HEK293 (cell line): ENCODE measurements around the gene TUG1.

Source experiments
- CTCF ChIA-PET: fragments of 350-600 bp; formaldehyde crosslinking; extraction: SDS; loops from one replicate; lab custom pipeline; 2021; ENCODE audit warnings: antibody characterized with exemption; lab: Yijun Ruan, JAX
- POLR2A ChIA-PET: fragments of 300-600 bp; formaldehyde crosslinking; extraction: SDS; loops from one replicate; lab custom pipeline; 2020; ENCODE audit warnings: antibody characterized with exemption, inconsistent platforms; lab: Yijun Ruan, JAX
- H3K27ac ChIP-seq: fragments of 200-500 bp; sonication (Bioruptor generic); 2 replicates; pipeline ENCODE4 v1.5.1; 2014; ENCODE audit warnings: low read depth, low read length, control low read depth, inconsistent platforms; ENCODE audit errors: extremely low read depth
- H3K36me3 ChIP-seq, 2 experiments: fragments of 200-500 bp in 1 of 2; sonication (Bioruptor generic) in 1 of 2; 1 replicate in 1 of 2; 2 replicates in 1 of 2; pipeline ENCODE4 v1.5.1; 2014 to 2017; ENCODE audit warnings: inconsistent platforms in 2 of 2, low read length in 2 of 2; ENCODE audit not compliant: control insufficient read depth in 2 of 2, insufficient read depth in 1 of 2
- H3K4me1 ChIP-seq: fragments of 200-500 bp; sonication (Bioruptor generic); 2 replicates; pipeline ENCODE4 v1.5.1; 2014; ENCODE audit warnings: mild to moderate bottlenecking, low read length, inconsistent platforms; ENCODE audit not compliant: control insufficient read depth, insufficient read depth
- H3K4me3 ChIP-seq: 2 replicates; pipeline ENCODE4 v1.5.1; 2011; ENCODE audit warnings: low read depth, mild to moderate bottlenecking, control low read depth, low read length, moderate library complexity
- H3K9me3 ChIP-seq: fragments of 200-500 bp; sonication (Bioruptor generic); 2 replicates; pipeline ENCODE4 v1.5.1; 2014; ENCODE audit warnings: low read depth, low read length, inconsistent platforms; ENCODE audit not compliant: control insufficient read depth, insufficient read depth
- GFI1B ChIP-seq: fragments of 450-650 bp; formaldehyde crosslinking; IDR thresholded peaks from 2 replicates; pipeline ENCODE4 v1.5.1; 2016; ENCODE audit warnings: missing biosample characterization, missing genetic modification characterization
- KLF7 ChIP-seq: fragments of 450-650 bp; formaldehyde crosslinking; IDR thresholded peaks from 2 replicates; pipeline ENCODE4 v1.5.1; 2016; ENCODE audit warnings: missing biosample characterization, missing genetic modification characterization, borderline replicate concordance
- MYNN ChIP-seq: fragments of 450-650 bp; formaldehyde crosslinking; IDR thresholded peaks from 2 replicates; pipeline ENCODE4 v1.5.1; 2016; ENCODE audit warnings: missing biosample characterization, missing genetic modification characterization, borderline replicate concordance
- MZF1 ChIP-seq: fragments of 450-650 bp; formaldehyde crosslinking; IDR thresholded peaks from 2 replicates; pipeline ENCODE4 v1.5.1; 2017; ENCODE audit warnings: missing biosample characterization, missing genetic modification characterization, borderline replicate concordance
- SCRT2 ChIP-seq: fragments of 450-650 bp; formaldehyde crosslinking; IDR thresholded peaks from 2 replicates; pipeline ENCODE4 v1.5.1; 2016; ENCODE audit warnings: missing biosample characterization, missing genetic modification characterization
- SP3 ChIP-seq: fragments of 450-650 bp; formaldehyde crosslinking; IDR thresholded peaks from 2 replicates; pipeline ENCODE4 v1.5.1; 2016; ENCODE audit warnings: missing biosample characterization, missing genetic modification characterization
- TCF7L2 ChIP-seq: IDR thresholded peaks from 2 replicates; pipeline ENCODE4 v1.6.1; 2011; ENCODE audit warnings: low read depth, mild to moderate bottlenecking, inconsistent platforms, low read length, moderate library complexity, borderline replicate concordance
- TRIM28 ChIP-seq: IDR thresholded peaks from 2 replicates; pipeline ENCODE4 v1.6.1; 2011; ENCODE audit warnings: low read length, control low read depth, borderline replicate concordance
- ZFP37 ChIP-seq: fragments of 450-650 bp; formaldehyde crosslinking; IDR thresholded peaks from 2 replicates; pipeline ENCODE4 v1.5.1; 2016; ENCODE audit warnings: missing biosample characterization, missing genetic modification characterization
- ZNF114 ChIP-seq: fragments of 450-650 bp; formaldehyde crosslinking; IDR thresholded peaks from 2 replicates; pipeline ENCODE4 v1.5.0; 2017; ENCODE audit warnings: missing biosample characterization, missing genetic modification characterization
- ZNF121 ChIP-seq: fragments of 450-650 bp; formaldehyde crosslinking; IDR thresholded peaks from 2 replicates; pipeline ENCODE4 v1.5.1; 2016; ENCODE audit warnings: missing biosample characterization, missing genetic modification characterization
- ZNF133 ChIP-seq: fragments of 450-650 bp; formaldehyde crosslinking; IDR thresholded peaks from 2 replicates; pipeline ENCODE4 v1.5.1; 2016; ENCODE audit warnings: missing biosample characterization, missing genetic modification characterization
- ZNF146 ChIP-seq: fragments of 450-650 bp; formaldehyde crosslinking; IDR thresholded peaks from 2 replicates; pipeline ENCODE4 v1.5.1; 2016; ENCODE audit warnings: missing biosample characterization, missing genetic modification characterization
- ZNF155 ChIP-seq: fragments of 450-650 bp; formaldehyde crosslinking; IDR thresholded peaks from 2 replicates; pipeline ENCODE4 v1.5.1; 2016; ENCODE audit warnings: missing biosample characterization, missing genetic modification characterization
- ZNF157 ChIP-seq: fragments of 450-650 bp; formaldehyde crosslinking; IDR thresholded peaks from 2 replicates; pipeline ENCODE4 v1.5.1; 2016; ENCODE audit warnings: missing biosample characterization, missing genetic modification characterization
- ZNF174 ChIP-seq: fragments of 450-650 bp; formaldehyde crosslinking; IDR thresholded peaks from 2 replicates; pipeline ENCODE4 v1.5.0; 2017; ENCODE audit warnings: missing biosample characterization, mild to moderate bottlenecking, missing genetic modification characterization
- ZNF426 ChIP-seq: fragments of 450-650 bp; formaldehyde crosslinking; IDR thresholded peaks from 2 replicates; pipeline ENCODE4 v1.5.1; 2017; ENCODE audit warnings: missing biosample characterization, missing genetic modification characterization, mild to moderate bottlenecking, inconsistent platforms, moderate library complexity
- ZNF473 ChIP-seq: fragments of 450-650 bp; formaldehyde crosslinking; IDR thresholded peaks from 2 replicates; pipeline ENCODE4 v1.5.1; 2017; ENCODE audit warnings: missing biosample characterization, missing genetic modification characterization
- ZNF555 ChIP-seq: fragments of 450-650 bp; formaldehyde crosslinking; conservative IDR thresholded peaks from 2 replicates; pipeline ENCODE4 v1.5.1; 2017; ENCODE audit warnings: missing biosample characterization, mild to moderate bottlenecking, missing genetic modification characterization, inconsistent platforms
- ZNF571 ChIP-seq: fragments of 450-650 bp; formaldehyde crosslinking; IDR thresholded peaks from 2 replicates; pipeline ENCODE4 v1.5.0; 2017; ENCODE audit warnings: missing biosample characterization, missing genetic modification characterization
- ZNF660 ChIP-seq: fragments of 450-650 bp; IDR thresholded peaks from 2 replicates; pipeline ENCODE4 v1.5.1; 2018; ENCODE audit warnings: missing biosample characterization, mild to moderate bottlenecking, missing genetic modification characterization
- ZNF670 ChIP-seq: fragments of 450-650 bp; formaldehyde crosslinking; IDR thresholded peaks from 2 replicates; pipeline ENCODE4 v1.5.1; 2016; ENCODE audit warnings: missing biosample characterization, missing genetic modification characterization, low read depth
- ZNF677 ChIP-seq: fragments of 450-650 bp; IDR thresholded peaks from 2 replicates; pipeline ENCODE4 v1.5.0; 2018; ENCODE audit warnings: missing biosample characterization, mild to moderate bottlenecking, missing genetic modification characterization, moderate library complexity
- TF ChIP-seq, protein P1 (sequence below): fragments of 450-650 bp; formaldehyde crosslinking; IDR thresholded peaks from 2 replicates; pipeline ENCODE4 v1.5.1; 2016; ENCODE audit warnings: missing biosample characterization, missing genetic modification characterization

TUG1 gene

GRCh38 chr22:30985561-30986208, 16.6 kb downstream of the TUG1 start:
- no peak overlapping the region for H3K4me3 ChIP-seq
- H3K4me1 ChIP-seq, result no peaks in the 10 kb centered on the region
- H3K36me3 ChIP-seq, result no peaks in the 10 kb centered on the region
- ChIA-PET POLR2A (no interaction called here), CTCF (no interaction called here)
- no peak overlapping the region for H3K27ac ChIP-seq
- TF ChIP-seq MZF1 (no peak), SCRT2 (tag by site-specific recombination) (0 out of 2 replicates have a peak, but pooled peaks have one; percentile 16), ZNF155 (tag by site-specific recombination) (no peak), ZNF133 (tag by site-specific recombination) (peak; percentile 50; the same call in 1 of the 2 replicates)
- no peaks in the 10 kb centered on the region for H3K9me3 ChIP-seq

GRCh38 chr22:30989474-30989873, 20.4 kb downstream of the TUG1 start:
- Histone ChIP-seq H3K27ac (no peak overlapping the region), H3K4me1 (no peaks in the 10 kb centered on the region), H3K4me3 (no peak overlapping the region), H3K36me3 (no peaks in the 10 kb centered on the region), H3K9me3 (no peaks in the 10 kb centered on the region)
- POLR2A ChIA-PET, result no interaction called here
- CTCF ChIA-PET, result no interaction called here
- TF ChIP-seq ZNF660 (tag by site-specific recombination), result no peak
- no peak for TF ChIP-seq ZNF555 (tag by site-specific recombination)
- no peak for TF ChIP-seq ZNF571 (tag by site-specific recombination)
- TF ChIP-seq, protein P1, sequence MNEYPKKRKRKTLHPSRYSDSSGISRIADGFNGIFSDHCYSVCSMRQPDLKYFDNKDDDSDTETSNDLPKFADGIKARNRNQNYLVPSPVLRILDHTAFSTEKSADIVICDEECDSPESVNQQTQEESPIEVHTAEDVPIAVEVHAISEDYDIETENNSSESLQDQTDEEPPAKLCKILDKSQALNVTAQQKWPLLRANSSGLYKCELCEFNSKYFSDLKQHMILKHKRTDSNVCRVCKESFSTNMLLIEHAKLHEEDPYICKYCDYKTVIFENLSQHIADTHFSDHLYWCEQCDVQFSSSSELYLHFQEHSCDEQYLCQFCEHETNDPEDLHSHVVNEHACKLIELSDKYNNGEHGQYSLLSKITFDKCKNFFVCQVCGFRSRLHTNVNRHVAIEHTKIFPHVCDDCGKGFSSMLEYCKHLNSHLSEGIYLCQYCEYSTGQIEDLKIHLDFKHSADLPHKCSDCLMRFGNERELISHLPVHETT (tag by site-specific recombination), result no peak
- TF ChIP-seq ZNF157 (tag by site-specific recombination), result no peak
- TF ChIP-seq ZNF677 (tag by site-specific recombination), result no peak
- no peak for TF ChIP-seq ZNF670 (tag by site-specific recombination)
- no peak for TF ChIP-seq KLF7 (tag by site-specific recombination)
- TF ChIP-seq TRIM28, result no peak
- no peak for TF ChIP-seq ZNF121 (tag by site-specific recombination)
- no peak for TF ChIP-seq ZNF473
- TF ChIP-seq ZNF133 (tag by site-specific recombination), result no peak
- TF ChIP-seq MYNN (tag by site-specific recombination), result no peak
- TF ChIP-seq ZFP37 (tag by site-specific recombination), result no peak
- no peak for TF ChIP-seq SP3 (tag by site-specific recombination)
- no peak for TF ChIP-seq ZNF426 (tag by site-specific recombination)

DNA sequence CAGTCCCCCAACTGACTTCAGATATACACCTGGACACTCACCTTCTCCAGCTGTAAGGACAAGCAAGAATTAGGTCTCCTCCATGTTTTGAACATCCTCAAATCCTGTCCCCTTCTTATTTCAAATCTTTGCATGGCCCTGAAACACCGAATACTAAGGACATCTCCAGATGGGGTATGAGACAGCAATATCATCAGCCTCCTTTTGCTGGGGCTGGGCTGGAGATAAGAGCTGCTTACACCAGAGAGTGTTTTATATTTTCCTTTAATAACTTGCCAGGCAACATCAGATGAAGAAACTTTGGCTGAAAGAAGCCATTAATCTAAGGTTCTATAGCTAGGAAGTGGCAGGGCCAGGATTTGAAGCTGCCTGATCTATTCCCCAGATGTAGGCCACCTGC, 21.6 kb downstream of the TUG1 start:
- no peaks in the 10 kb centered on the region for H3K36me3 ChIP-seq
- H3K4me3 ChIP-seq, result no peak overlapping the region
- H3K27ac ChIP-seq, result no peak overlapping the region
- TF ChIP-seq GFI1B (tag by site-specific recombination) (no peak), TCF7L2 (no peak), ZNF114 (tag by site-specific recombination) (no peak), ZNF174 (tag by site-specific recombination) (no peak), ZNF157 (tag by site-specific recombination) (no peak), ZNF146 (tag by site-specific recombination) (no peak)
- ChIA-PET CTCF (no interaction called here), POLR2A (no interaction called here)
- H3K9me3 ChIP-seq, result no peaks in the 10 kb centered on the region
- H3K4me1 ChIP-seq, result no peaks in the 10 kb centered on the region
